Keratinocyte (primary cell): ENCODE measurements around the gene HDAC9. TPM values are rescaled to one million over a fixed set of nuclear protein-coding genes. Genes with fewer than 3 reads are reported as not detected.

Source experiments
- DNase-seq: peaks from one replicate; pipeline ENCODE4 v3.0.0-alpha.2; 2011; ENCODE audit warnings: low read depth, missing footprints, low spot score
- FAIRE-seq: peaks from 2 replicates; lab custom pipeline; 2011; peaks lifted over from hg19 to GRCh38; lab: Jason Lieb, UNC
- H2AFZ ChIP-seq: 2 replicates; pipeline ENCODE4 v1.6.0; 2012; ENCODE audit warnings: low read length, control low read depth, inconsistent platforms; ENCODE audit not compliant: control insufficient read depth
- H3K27ac ChIP-seq: 2 replicates; pipeline ENCODE4 v1.5.1; 2011; ENCODE audit warnings: low read length; ENCODE audit not compliant: control insufficient read depth, insufficient read depth
- H3K27me3 ChIP-seq: 3 replicates; pipeline ENCODE4 v1.6.0; 2011; ENCODE audit warnings: low read length; ENCODE audit not compliant: control insufficient read depth, insufficient read depth; ENCODE audit errors: extremely low read depth
- H3K36me3 ChIP-seq, 2 experiments: 2 replicates in 1 of 2; 3 replicates in 1 of 2; pipeline ENCODE4 v1.5.1; 2011; ENCODE audit warnings: low read length in 2 of 2, mild to moderate bottlenecking in 1 of 2; ENCODE audit not compliant: control insufficient read depth in 2 of 2, insufficient read depth in 2 of 2; ENCODE audit errors: extremely low read depth in 1 of 2
- H3K4me1 ChIP-seq: 3 replicates; pipeline ENCODE4 v1.5.1; 2011; ENCODE audit warnings: low read length; ENCODE audit not compliant: control insufficient read depth, insufficient read depth; ENCODE audit errors: extremely low read depth
- H3K4me2 ChIP-seq: 3 replicates; pipeline ENCODE4 v1.6.0; 2011; ENCODE audit warnings: low read depth, low read length; ENCODE audit not compliant: control insufficient read depth, insufficient read depth; ENCODE audit errors: extremely low read depth
- H3K4me3 ChIP-seq, 3 experiments: fragments of 200-600 bp in 1 of 3; sonication (generic) in 1 of 3; 2 replicates in 2 of 3; 3 replicates in 1 of 3; pipeline ENCODE4 v1.5.1; 2011 to 2016; ENCODE audit warnings: low read length in 3 of 3, mild to moderate bottlenecking in 3 of 3, control low read depth in 2 of 3, inconsistent platforms in 1 of 3, low read depth in 1 of 3, mixed read lengths in 1 of 3, mixed run types in 1 of 3, moderate library complexity in 1 of 3; ENCODE audit not compliant: control insufficient read depth in 2 of 3, insufficient read depth in 2 of 3; ENCODE audit errors: extremely low read depth in 1 of 3
- H3K79me2 ChIP-seq: 2 replicates; pipeline ENCODE4 v1.6.0; 2012; ENCODE audit warnings: low read length; ENCODE audit not compliant: control insufficient read depth, insufficient read depth
- H3K9ac ChIP-seq: 3 replicates; pipeline ENCODE4 v1.6.0; 2011; ENCODE audit warnings: low read length; ENCODE audit not compliant: control insufficient read depth, insufficient read depth; ENCODE audit errors: extremely low read depth
- H3K9me1 ChIP-seq: 3 replicates; pipeline ENCODE4 v1.6.0; 2011; ENCODE audit warnings: low read length; ENCODE audit not compliant: control insufficient read depth, insufficient read depth; ENCODE audit errors: extremely low read depth
- H3K9me3 ChIP-seq: 2 replicates; pipeline ENCODE4 v1.5.1; 2012; ENCODE audit warnings: low read depth, low read length; ENCODE audit not compliant: control insufficient read depth
- H4K20me1 ChIP-seq: 3 replicates; pipeline ENCODE4 v1.6.0; 2011; ENCODE audit warnings: low read length; ENCODE audit not compliant: control insufficient read depth, insufficient read depth; ENCODE audit errors: extremely low read depth
- CTCF ChIP-seq, 3 experiments: IDR thresholded peaks in 1 of 3; conservative IDR thresholded peaks in 1 of 3; optimal IDR thresholded peaks in 1 of 3; 2 replicates in 2 of 3; 3 replicates in 1 of 3; pipeline versions ENCODE3 to v1.5.1; 2011; ENCODE audit warnings: low read length in 3 of 3, mild to moderate bottlenecking in 3 of 3, moderate library complexity in 2 of 3, control low read depth in 1 of 3, inconsistent platforms in 1 of 3; ENCODE audit not compliant: insufficient read depth in 2 of 3; ENCODE audit errors: extremely low read depth in 1 of 3
- EZH2 ChIP-seq: IDR thresholded peaks from one replicate; pipeline ENCODE4 v1.6.1; 2012; ENCODE audit warnings: inconsistent platforms, mild to moderate bottlenecking, low read length, moderate library complexity
- dilution Hi-C: fragments of 300-500 bp; cut with MboI; formaldehyde crosslinking; loops from one replicate; pipeline ENCODE4 v1.7.0; 2020; ENCODE audit warnings: low sequenced_read_pairs; ENCODE audit not compliant: extremely low pct_ligation_motif_present
- polyA plus RNA-seq, 5 experiments: library from polyadenylated mRNA; depleted of rRNA in 3 of 5; stranded (reverse) in 3 of 5; stranded (forward) in 1 of 5; unstranded in 1 of 5; fragments of >200 nt; gene quantifications; 1 replicate in 1 of 5; 2 replicates in 3 of 5; 3 replicates in 1 of 5; pipeline versions ENCODE4 v1.2.1 to v1.2.3, GENCODE V29; 2011 to 2012; ENCODE audit warnings: missing spikeins in 2 of 5, low read depth in 1 of 5, low replicate concordance in 1 of 5

The HDAC9 gene
- polyA plus RNA-seq, 1 donor (not counting 4 experiments of a cell fraction or from before 2014, with no cell fraction given), result 24.6 TPM

- Histone ChIP-seq H3K4me2 (no peak overlapping the region), H3K79me2 (no peaks in the 10 kb centered on the region), H3K36me3 (no peaks in the 10 kb centered on the region), H3K9me3 (no peaks in the 10 kb centered on the region), H3K27ac (no peak overlapping the region), H3K9ac (no peak overlapping the region), H3K9me1 (no peaks in the 10 kb centered on the region), H2AFZ (no peak overlapping the region), H3K27me3 (no peaks in the 10 kb centered on the region), H4K20me1 (no peaks in the 10 kb centered on the region), H3K4me3 (no peak overlapping the region), H3K4me1 (no peaks in the 10 kb centered on the region)
- FAIRE-seq (peak; percentile 57), DNase-seq (peak; percentile 5)
- dilution Hi-C loops, result no loop called here
- TF ChIP-seq CTCF (optimal IDR thresholded peaks at IDR 0.05 in 1 of 3, IDR thresholded peaks at IDR 0.05 in 1 of 3, conservative IDR thresholded peaks at IDR 0.05 in 1 of 3; ENCODE audit: extremely low read depth in 1 of 3, insufficient read depth in 2 of 3, low read length in 3 of 3) (peak; percentile 49 to 74 (median 62)), EZH2 (no peak)
Observed at GRCh38 chr7:18693406-18693805, 197.9 kb downstream of the HDAC9 start.

GRCh38 chr7:18693816-18694215 lies 198.3 kb downstream of the HDAC9 start:
- Histone ChIP-seq H3K4me2 (no peak overlapping the region), H3K36me3 (no peaks in the 10 kb centered on the region), H3K27me3 (no peaks in the 10 kb centered on the region), H3K79me2 (no peaks in the 10 kb centered on the region), H4K20me1 (no peaks in the 10 kb centered on the region), H2AFZ (no peak overlapping the region), H3K27ac (no peak overlapping the region), H3K4me3 (no peak overlapping the region), H3K9me3 (no peaks in the 10 kb centered on the region), H3K9ac (no peak overlapping the region), H3K9me1 (no peaks in the 10 kb centered on the region), H3K4me1 (no peaks in the 10 kb centered on the region)
- FAIRE-seq, result no peak
- dilution Hi-C loops, result no loop called here
- TF ChIP-seq CTCF (optimal IDR thresholded peaks at IDR 0.05 in 1 of 3, IDR thresholded peaks at IDR 0.05 in 1 of 3, conservative IDR thresholded peaks at IDR 0.05 in 1 of 3; ENCODE audit: extremely low read depth in 1 of 3, insufficient read depth in 2 of 3, low read length in 3 of 3) (no peak), EZH2 (no peak)
- no peak for DNase-seq
